Measurements from ENCODE around the gene WDR75.

GRCh38 chr2:189483980-189484740 lies 42.9 kb downstream of the WDR75 start:
- no peak for TF ChIP-seq ELK1 (IDR thresholded peaks at IDR 0.05; ENCODE audit: borderline replicate concordance, low read depth, low read length)
- no peak for TF ChIP-seq CTCF (conservative IDR thresholded peaks at IDR 0.05; ENCODE audit: low read depth, low read length)
- TF ChIP-seq POLR2A (IDR thresholded peaks at IDR 0.05; ENCODE audit: low read depth, low read length): no peak
- no peak for TF ChIP-seq RAD21 (IDR thresholded peaks at IDR 0.05; ENCODE audit: low read length)
- no peak for TF ChIP-seq SMC3 (IDR thresholded peaks at IDR 0.05; ENCODE audit: low read depth, low read length)
- TF ChIP-seq MAZ (IDR thresholded peaks at IDR 0.05; ENCODE audit: borderline replicate concordance, low read depth, low read length): no peak
- no peak for TF ChIP-seq RFX5 (IDR thresholded peaks at IDR 0.05; ENCODE audit: low read depth, low read length)
- peak; percentile 15; the same call in 1 of the 2 replicates for TF ChIP-seq CEBPB (IDR thresholded peaks at IDR 0.05; ENCODE audit: low read depth, low read length)
- no peak for TF ChIP-seq MXI1 (IDR thresholded peaks at IDR 0.05; ENCODE audit: borderline replicate concordance, low read depth, low read length)
- TF ChIP-seq FOS (IDR thresholded peaks at IDR 0.05; ENCODE audit: low read depth, low read length): no peak
- no peak for TF ChIP-seq USF2 (IDR thresholded peaks at IDR 0.05; ENCODE audit: low read depth, low read length)

Measured in IMR-90 (cell line).